GM12878 (cell line): ENCODE measurements around the gene PHF2.

ENCODE experiments used
- CHD1 ChIP-seq: IDR thresholded peaks from 2 replicates; pipeline ENCODE4 v1.6.1; 2012; ENCODE audit warnings: low read depth, low read length, improper control_type of control experiment
- EP300 ChIP-seq, 2 experiments: fragments of 150-350 bp in 1 of 2; IDR thresholded peaks; 2 replicates each; pipeline ENCODE4 v1.6.1; 2011 to 2012; ENCODE audit warnings: low read depth in 2 of 2, low read length in 2 of 2, borderline replicate concordance in 1 of 2, improper control_type of control experiment in 1 of 2, inconsistent platforms in 1 of 2; ENCODE audit not compliant: control insufficient read depth in 1 of 2
- EZH2 ChIP-seq: IDR thresholded peaks from 2 replicates; pipeline ENCODE4 v1.6.1; 2012; ENCODE audit warnings: low read depth, mild to moderate bottlenecking, control low read depth, inconsistent platforms, low read length, borderline replicate concordance; ENCODE audit not compliant: control insufficient read depth
- NFIC ChIP-seq: IDR thresholded peaks from 2 replicates; pipeline ENCODE4 v1.6.1; 2012; ENCODE audit warnings: low read depth, mild to moderate bottlenecking, inconsistent platforms, low read length, moderate library complexity
- NR2C2 ChIP-seq: IDR thresholded peaks from 2 replicates; pipeline ENCODE4 v1.6.1; 2011; ENCODE audit warnings: borderline replicate concordance, low read depth; ENCODE audit not compliant: control insufficient read depth, insufficient read length
- NR2F1 ChIP-seq: fragments of 450-650 bp; conservative IDR thresholded peaks from 2 replicates; pipeline ENCODE4 v1.6.1; 2017; ENCODE audit warnings: mild to moderate bottlenecking
- POLR2A ChIP-seq: IDR thresholded peaks from 2 replicates; pipeline ENCODE4 v1.6.1; 2011; ENCODE audit warnings: low read depth, mild to moderate bottlenecking, low read length
- RELA ChIP-seq: fragments of 450-650 bp; IDR thresholded peaks from 2 replicates; pipeline ENCODE4 v1.8.0; 2014; ENCODE audit warnings: borderline replicate concordance; ENCODE audit not compliant: partially characterized antibody
- RUNX3 ChIP-seq: IDR thresholded peaks from 2 replicates; pipeline ENCODE4 v1.6.1; 2012; ENCODE audit warnings: low read length, inconsistent platforms
- SMAD1 ChIP-seq: fragments of 450-650 bp; IDR thresholded peaks from 2 replicates; pipeline ENCODE4 v1.6.1; 2018; ENCODE audit warnings: mild to moderate bottlenecking, low read depth; ENCODE audit not compliant: partially characterized antibody
- SPI1 ChIP-seq: IDR thresholded peaks from 2 replicates; pipeline ENCODE4 v1.6.1; 2011; ENCODE audit warnings: low read depth, mild to moderate bottlenecking, low read length, moderate library complexity, borderline replicate concordance; ENCODE audit not compliant: insufficient read depth
- TAF1 ChIP-seq: IDR thresholded peaks from 2 replicates; pipeline ENCODE4 v1.6.1; 2011; ENCODE audit warnings: mild to moderate bottlenecking, low read depth, low read length, borderline replicate concordance
- TF ChIP-seq, protein P1 (sequence below), 3 experiments: IDR thresholded peaks in 2 of 3; conservative IDR thresholded peaks in 1 of 3; 2 replicates each; pipeline ENCODE4 v1.5.1; 2011; ENCODE audit warnings: low read depth in 3 of 3, low read length in 3 of 3, mild to moderate bottlenecking in 3 of 3, control low read depth in 2 of 3, moderate library complexity in 2 of 3, inconsistent platforms in 1 of 3, mixed read lengths in 1 of 3; ENCODE audit not compliant: control insufficient read depth in 2 of 3, insufficient read depth in 1 of 3; ENCODE audit errors: extremely low read depth in 1 of 3

GRCh38 chr9:93637886-93638285 lies 61.5 kb downstream of the PHF2 start:
- no peak for TF ChIP-seq SPI1
- no peak for TF ChIP-seq EP300 (IDR thresholded peaks at IDR 0.05; ENCODE audit: borderline replicate concordance in 1 of 2, control insufficient read depth in 1 of 2, low read depth in 2 of 2, low read length in 2 of 2)
- TF ChIP-seq RUNX3: no peak
- TF ChIP-seq CHD1: no peak
- no peak for TF ChIP-seq SMAD1
- no peak for TF ChIP-seq NR2F1
- TF ChIP-seq, protein P1, sequence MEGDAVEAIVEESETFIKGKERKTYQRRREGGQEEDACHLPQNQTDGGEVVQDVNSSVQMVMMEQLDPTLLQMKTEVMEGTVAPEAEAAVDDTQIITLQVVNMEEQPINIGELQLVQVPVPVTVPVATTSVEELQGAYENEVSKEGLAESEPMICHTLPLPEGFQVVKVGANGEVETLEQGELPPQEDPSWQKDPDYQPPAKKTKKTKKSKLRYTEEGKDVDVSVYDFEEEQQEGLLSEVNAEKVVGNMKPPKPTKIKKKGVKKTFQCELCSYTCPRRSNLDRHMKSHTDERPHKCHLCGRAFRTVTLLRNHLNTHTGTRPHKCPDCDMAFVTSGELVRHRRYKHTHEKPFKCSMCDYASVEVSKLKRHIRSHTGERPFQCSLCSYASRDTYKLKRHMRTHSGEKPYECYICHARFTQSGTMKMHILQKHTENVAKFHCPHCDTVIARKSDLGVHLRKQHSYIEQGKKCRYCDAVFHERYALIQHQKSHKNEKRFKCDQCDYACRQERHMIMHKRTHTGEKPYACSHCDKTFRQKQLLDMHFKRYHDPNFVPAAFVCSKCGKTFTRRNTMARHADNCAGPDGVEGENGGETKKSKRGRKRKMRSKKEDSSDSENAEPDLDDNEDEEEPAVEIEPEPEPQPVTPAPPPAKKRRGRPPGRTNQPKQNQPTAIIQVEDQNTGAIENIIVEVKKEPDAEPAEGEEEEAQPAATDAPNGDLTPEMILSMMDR (IDR thresholded peaks at IDR 0.05 in 2 of 3, conservative IDR thresholded peaks at IDR 0.05 in 1 of 3; ENCODE audit: control insufficient read depth in 2 of 3, extremely low read depth in 1 of 3, insufficient read depth in 1 of 3, low read depth in 3 of 3, low read length in 3 of 3): no peak
- no peak for TF ChIP-seq EZH2
- no peak for TF ChIP-seq TAF1
- TF ChIP-seq POLR2A: no peak
- no peak for TF ChIP-seq NFIC
- TF ChIP-seq RELA: no peak
- TF ChIP-seq NR2C2: no peak
